HCT116 (cell line): ENCODE measurements around the gene LIN9. TPM values are rescaled to one million over a fixed set of nuclear protein-coding genes. Genes with fewer than 3 reads are reported as not detected.

Experiments used
- ATAC-seq: fragments of 200-7000 bp; cut with Tn5 transposase; 2 replicates; pipeline ENCODE4 v1.9.1; 2020; ENCODE audit warnings: mild to moderate bottlenecking, moderate library complexity
- BruUV-seq: library from RNA; stranded (reverse); fragments of 400-500 nt; replicated peaks from 2 replicates; lab custom pipeline; 2021; lab: Mats Ljungman, UMichigan
- CTCF ChIA-PET: fragments of 300-600 bp; sonication (Branson Sonifier 250); formaldehyde crosslinking; loops from one replicate; lab custom pipeline; 2021; ENCODE audit warnings: antibody characterized with exemption; lab: Charles Lee
- POLR2A ChIA-PET: fragments of 300-600, 350-600 bp; sonication (Branson Sonifier 250); formaldehyde crosslinking; loops from one replicate; lab custom pipeline; 2021; ENCODE audit warnings: antibody characterized with exemption; lab: Charles Lee
- RAD21 ChIA-PET, 2 experiments: fragments of 300-600 bp; sonication (Branson Sonifier 250); formaldehyde crosslinking; loops; one replicate each; lab custom pipeline; 2023; ENCODE audit warnings: low total read pairs in 2 of 2; ENCODE audit not compliant: uncharacterized antibody in 2 of 2, unreplicated experiment in 2 of 2, low non-redundant PET in 1 of 2; lab: Charles Lee
- DNase-seq: peaks from one replicate; pipeline ENCODE4 v3.0.0-alpha.2; 2010; ENCODE audit warnings: low read depth, low spot score
- H2AFZ ChIP-seq: fragments of 200-600 bp; shearing (Covaris generic), sonication (generic); 2 replicates; pipeline ENCODE4 v1.6.1; 2017; ENCODE audit warnings: low read depth, mixed run types, mixed read lengths, antibody characterized with exemption, low read length; ENCODE audit not compliant: poor library complexity, severe bottlenecking
- H3K27ac ChIP-seq: 2 replicates; pipeline ENCODE4 v1.5.1; 2012; ENCODE audit warnings: low read depth, low read length
- H3K27me3 ChIP-seq: fragments of 200-600 bp; sonication (generic); 2 replicates; pipeline ENCODE4 v1.6.1; 2016; ENCODE audit warnings: mixed run types, low read length, mixed read lengths; ENCODE audit not compliant: insufficient read depth
- H3K36me3 ChIP-seq, 2 experiments: fragments of 200-500 bp in 1 of 2; fragments of 200-600 bp in 1 of 2; sonication (Bioruptor generic) in 1 of 2; sonication (generic) in 1 of 2; 2 replicates each; pipeline versions ENCODE4 v1.5.1 to v1.6.1; 2014 to 2016; ENCODE audit warnings: low read length in 2 of 2, inconsistent platforms in 1 of 2, mixed read lengths in 1 of 2, mixed run types in 1 of 2; ENCODE audit not compliant: insufficient read depth in 2 of 2, control insufficient read depth in 1 of 2
- H3K4me1 ChIP-seq, 2 experiments: fragments of 200-600 bp in 1 of 2; sonication (generic) in 1 of 2; 2 replicates each; pipeline versions ENCODE4 v1.5.1 to v1.6.1; 2012 to 2017; ENCODE audit warnings: low read length in 2 of 2, inconsistent platforms in 1 of 2, mild to moderate bottlenecking in 1 of 2, mixed read lengths in 1 of 2, mixed run types in 1 of 2, moderate library complexity in 1 of 2; ENCODE audit not compliant: insufficient read depth in 2 of 2, control insufficient read depth in 1 of 2
- H3K4me2 ChIP-seq: fragments of 200-600 bp; sonication (generic); 2 replicates; pipeline ENCODE4 v1.6.1; 2017; ENCODE audit warnings: mixed run types, low read length, mixed read lengths
- H3K4me3 ChIP-seq, 2 experiments: fragments of 200-600 bp in 1 of 2; sonication (generic) in 1 of 2; replicated peaks in 1 of 2; 2 replicates each; pipeline ENCODE4 v1.5.1; 2011 to 2016; ENCODE audit warnings: low read length in 2 of 2, control low read depth in 1 of 2, low read depth in 1 of 2, mild to moderate bottlenecking in 1 of 2, mixed read lengths in 1 of 2, mixed run types in 1 of 2
- H3K79me2 ChIP-seq: fragments of 200-600 bp; sonication (generic); 2 replicates; pipeline ENCODE4 v1.6.1; 2017; ENCODE audit warnings: mild to moderate bottlenecking, mixed run types, low read length, moderate library complexity, mixed read lengths; ENCODE audit not compliant: insufficient read depth
- H3K9ac ChIP-seq: fragments of 200-600 bp; sonication (generic); 2 replicates; pipeline ENCODE4 v1.6.1; 2016; ENCODE audit warnings: low read length, mixed read lengths
- H3K9me2 ChIP-seq: fragments of 200-600 bp; sonication (generic), shearing (Covaris generic); 2 replicates; pipeline ENCODE4 v1.6.1; 2017; ENCODE audit warnings: mixed run types, mild to moderate bottlenecking, moderate library complexity; ENCODE audit not compliant: insufficient read depth
- H3K9me3 ChIP-seq, 2 experiments: fragments of 200-500 bp in 1 of 2; fragments of 200-600 bp in 1 of 2; sonication (Bioruptor generic) in 1 of 2; sonication (generic) in 1 of 2; 2 replicates each; pipeline ENCODE4 v1.6.1; 2014 to 2017; ENCODE audit warnings: low read length in 2 of 2, mixed read lengths in 2 of 2, inconsistent platforms in 1 of 2, low read depth in 1 of 2, mild to moderate bottlenecking in 1 of 2, mixed run types in 1 of 2, moderate library complexity in 1 of 2; ENCODE audit not compliant: control insufficient read depth in 1 of 2, insufficient read depth in 1 of 2
- H4K20me1 ChIP-seq: fragments of 200-600 bp; sonication (generic), shearing (Covaris generic); 2 replicates; pipeline ENCODE4 v1.6.1; 2017; ENCODE audit warnings: mixed run types, mild to moderate bottlenecking, moderate library complexity; ENCODE audit not compliant: insufficient read depth
- CEBPB ChIP-seq: IDR thresholded peaks from 2 replicates; pipeline ENCODE4 v1.6.1; 2012; ENCODE audit warnings: low read depth
- EGR1 ChIP-seq: IDR thresholded peaks from 2 replicates; pipeline ENCODE4 v1.6.1; 2012; ENCODE audit warnings: low read depth
- ELF1 ChIP-seq: IDR thresholded peaks from 2 replicates; pipeline ENCODE4 v1.6.1; 2012; ENCODE audit warnings: low read depth, borderline replicate concordance
- EZH2phosphoT487 ChIP-seq: fragments of 200-600 bp; IDR thresholded peaks from 2 replicates; pipeline ENCODE4 v1.6.1; 2018; ENCODE audit warnings: antibody characterized with exemption, borderline replicate concordance
- JUND ChIP-seq: IDR thresholded peaks from 2 replicates; pipeline ENCODE4 v1.6.1; 2012
- POLR2A ChIP-seq: IDR thresholded peaks from 2 replicates; pipeline ENCODE4 v1.7.0; 2011; ENCODE audit warnings: borderline replicate concordance; ENCODE audit not compliant: insufficient read depth, insufficient read length; ENCODE audit errors: extremely low read depth
- POLR2AphosphoS5 ChIP-seq: IDR thresholded peaks from 2 replicates; pipeline ENCODE4 v1.6.1; 2011; ENCODE audit warnings: mild to moderate bottlenecking, low read depth, low read length, moderate library complexity
- RAD21 ChIP-seq: IDR thresholded peaks from 2 replicates; pipeline ENCODE4 v1.6.1; 2012; ENCODE audit warnings: low read depth, mild to moderate bottlenecking
- SP1 ChIP-seq: IDR thresholded peaks from 2 replicates; pipeline ENCODE4 v1.6.1; 2012; ENCODE audit warnings: low read depth
- SRF ChIP-seq: IDR thresholded peaks from 2 replicates; pipeline ENCODE4 v1.6.1; 2012; ENCODE audit warnings: low read depth
- ZFX ChIP-seq: fragments of 450-650 bp; IDR thresholded peaks from 2 replicates; pipeline ENCODE4 v1.6.1; 2017
- intact Hi-C: fragments of 100-400 bp; cut with micrococcal nuclease; formaldehyde crosslinking; loops from 2 replicates; pipeline ENCODE4 v1.10.0; 2022
- total RNA-seq: library from RNA; stranded (reverse); gene quantifications from one replicate; pipeline ENCODE4 v1.2.1, GENCODE V29; 2021; ENCODE audit not compliant: unreplicated experiment
- TF ChIP-seq, protein P1 (sequence below), 3 experiments: fragments of 200-600 bp in 1 of 3; sonication (generic) in 1 of 3; IDR thresholded peaks in 2 of 3; conservative IDR thresholded peaks in 1 of 3; 2 replicates each; pipeline ENCODE4 v1.5.1; 2012 to 2017; ENCODE audit warnings: low read depth in 2 of 3, low read length in 2 of 3, antibody characterized with exemption in 1 of 3, borderline replicate concordance in 1 of 3, control low read depth in 1 of 3, mild to moderate bottlenecking in 1 of 3, mixed read lengths in 1 of 3, mixed run types in 1 of 3, moderate library complexity in 1 of 3; ENCODE audit not compliant: insufficient read depth in 1 of 3
- TF ChIP-seq, protein P2 (sequence below): IDR thresholded peaks from 2 replicates; pipeline ENCODE4 v1.6.1; 2012; ENCODE audit warnings: low read depth
- TF ChIP-seq, protein P3 (sequence below): IDR thresholded peaks from 2 replicates; pipeline ENCODE4 v1.6.1; 2012
- TF ChIP-seq, protein P4 (sequence below): IDR thresholded peaks from 2 replicates; pipeline ENCODE4 v1.6.1; 2011; ENCODE audit warnings: mild to moderate bottlenecking, low read length, moderate library complexity; ENCODE audit not compliant: insufficient replicate concordance; ENCODE audit errors: extremely low read depth
- TF ChIP-seq, protein P5 (sequence below): IDR thresholded peaks from 2 replicates; pipeline ENCODE4 v1.6.1; 2012

The LIN9 gene
- total RNA-seq, 1 experiment from 2014 or later: 9.3 TPM

DNA sequence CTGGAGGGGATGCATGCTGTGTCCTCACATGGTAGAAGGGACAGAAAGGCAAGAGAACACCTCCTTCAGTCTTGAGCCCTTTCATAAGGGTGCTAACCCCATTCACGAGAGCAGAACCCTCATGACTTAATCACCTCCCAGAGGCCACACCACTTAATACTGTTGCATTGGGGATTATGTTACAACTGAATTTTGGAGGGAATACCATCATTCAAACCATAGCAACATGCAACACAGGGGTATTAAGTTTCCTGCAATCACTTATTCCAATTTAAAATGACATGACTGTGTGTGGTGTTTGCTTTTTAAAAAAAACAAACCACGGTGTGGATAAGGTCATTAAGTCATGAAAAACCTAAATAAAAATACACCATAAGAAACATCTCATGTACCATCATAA, 3.1 kb upstream of the LIN9 start (continued):
- TF ChIP-seq, protein P1, sequence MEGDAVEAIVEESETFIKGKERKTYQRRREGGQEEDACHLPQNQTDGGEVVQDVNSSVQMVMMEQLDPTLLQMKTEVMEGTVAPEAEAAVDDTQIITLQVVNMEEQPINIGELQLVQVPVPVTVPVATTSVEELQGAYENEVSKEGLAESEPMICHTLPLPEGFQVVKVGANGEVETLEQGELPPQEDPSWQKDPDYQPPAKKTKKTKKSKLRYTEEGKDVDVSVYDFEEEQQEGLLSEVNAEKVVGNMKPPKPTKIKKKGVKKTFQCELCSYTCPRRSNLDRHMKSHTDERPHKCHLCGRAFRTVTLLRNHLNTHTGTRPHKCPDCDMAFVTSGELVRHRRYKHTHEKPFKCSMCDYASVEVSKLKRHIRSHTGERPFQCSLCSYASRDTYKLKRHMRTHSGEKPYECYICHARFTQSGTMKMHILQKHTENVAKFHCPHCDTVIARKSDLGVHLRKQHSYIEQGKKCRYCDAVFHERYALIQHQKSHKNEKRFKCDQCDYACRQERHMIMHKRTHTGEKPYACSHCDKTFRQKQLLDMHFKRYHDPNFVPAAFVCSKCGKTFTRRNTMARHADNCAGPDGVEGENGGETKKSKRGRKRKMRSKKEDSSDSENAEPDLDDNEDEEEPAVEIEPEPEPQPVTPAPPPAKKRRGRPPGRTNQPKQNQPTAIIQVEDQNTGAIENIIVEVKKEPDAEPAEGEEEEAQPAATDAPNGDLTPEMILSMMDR (IDR thresholded peaks at IDR 0.05 in 2 of 3, conservative IDR thresholded peaks at IDR 0.05 in 1 of 3; ENCODE audit: borderline replicate concordance in 1 of 3, insufficient read depth in 1 of 3, low read depth in 2 of 3, low read length in 2 of 3): no peak

DNA sequence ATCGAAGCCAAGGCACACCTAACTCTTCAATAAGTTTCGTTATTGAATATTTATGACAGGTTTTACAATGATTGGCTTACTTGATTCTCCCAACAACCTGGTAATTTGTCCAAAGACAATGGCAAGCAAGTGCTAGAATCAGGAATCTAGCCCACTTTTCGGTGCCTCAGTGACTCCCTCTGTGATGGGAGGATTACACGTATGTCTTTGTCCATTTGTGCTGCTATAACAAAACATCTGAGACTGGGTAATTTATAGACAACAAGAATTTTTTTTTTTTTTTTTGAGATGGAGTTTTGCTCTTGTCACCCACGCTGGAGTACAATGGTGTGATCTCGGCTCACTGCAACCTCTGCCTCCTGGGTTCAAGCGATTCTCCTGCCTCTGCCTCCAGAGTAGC, 2.4 kb upstream of the LIN9 start:
- CTCF ChIA-PET: no interaction called here
- TF ChIP-seq ZFX (no peak), EGR1 (no peak), JUND (no peak), SRF (no peak), SP1 (no peak), POLR2A (no peak), RAD21 (no peak), EZH2phosphoT487 (no peak), POLR2AphosphoS5 (no peak), CEBPB (no peak), ELF1 (no peak)
- TF ChIP-seq, protein P1 (IDR thresholded peaks at IDR 0.05 in 2 of 3, conservative IDR thresholded peaks at IDR 0.05 in 1 of 3; ENCODE audit: borderline replicate concordance in 1 of 3, insufficient read depth in 1 of 3, low read depth in 2 of 3, low read length in 2 of 3): no peak
- TF ChIP-seq, protein P2, sequence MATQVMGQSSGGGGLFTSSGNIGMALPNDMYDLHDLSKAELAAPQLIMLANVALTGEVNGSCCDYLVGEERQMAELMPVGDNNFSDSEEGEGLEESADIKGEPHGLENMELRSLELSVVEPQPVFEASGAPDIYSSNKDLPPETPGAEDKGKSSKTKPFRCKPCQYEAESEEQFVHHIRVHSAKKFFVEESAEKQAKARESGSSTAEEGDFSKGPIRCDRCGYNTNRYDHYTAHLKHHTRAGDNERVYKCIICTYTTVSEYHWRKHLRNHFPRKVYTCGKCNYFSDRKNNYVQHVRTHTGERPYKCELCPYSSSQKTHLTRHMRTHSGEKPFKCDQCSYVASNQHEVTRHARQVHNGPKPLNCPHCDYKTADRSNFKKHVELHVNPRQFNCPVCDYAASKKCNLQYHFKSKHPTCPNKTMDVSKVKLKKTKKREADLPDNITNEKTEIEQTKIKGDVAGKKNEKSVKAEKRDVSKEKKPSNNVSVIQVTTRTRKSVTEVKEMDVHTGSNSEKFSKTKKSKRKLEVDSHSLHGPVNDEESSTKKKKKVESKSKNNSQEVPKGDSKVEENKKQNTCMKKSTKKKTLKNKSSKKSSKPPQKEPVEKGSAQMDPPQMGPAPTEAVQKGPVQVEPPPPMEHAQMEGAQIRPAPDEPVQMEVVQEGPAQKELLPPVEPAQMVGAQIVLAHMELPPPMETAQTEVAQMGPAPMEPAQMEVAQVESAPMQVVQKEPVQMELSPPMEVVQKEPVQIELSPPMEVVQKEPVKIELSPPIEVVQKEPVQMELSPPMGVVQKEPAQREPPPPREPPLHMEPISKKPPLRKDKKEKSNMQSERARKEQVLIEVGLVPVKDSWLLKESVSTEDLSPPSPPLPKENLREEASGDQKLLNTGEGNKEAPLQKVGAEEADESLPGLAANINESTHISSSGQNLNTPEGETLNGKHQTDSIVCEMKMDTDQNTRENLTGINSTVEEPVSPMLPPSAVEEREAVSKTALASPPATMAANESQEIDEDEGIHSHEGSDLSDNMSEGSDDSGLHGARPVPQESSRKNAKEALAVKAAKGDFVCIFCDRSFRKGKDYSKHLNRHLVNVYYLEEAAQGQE: no peak
- TF ChIP-seq, protein P3, sequence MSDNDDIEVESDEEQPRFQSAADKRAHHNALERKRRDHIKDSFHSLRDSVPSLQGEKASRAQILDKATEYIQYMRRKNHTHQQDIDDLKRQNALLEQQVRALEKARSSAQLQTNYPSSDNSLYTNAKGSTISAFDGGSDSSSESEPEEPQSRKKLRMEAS: no peak
- TF ChIP-seq, protein P4, sequence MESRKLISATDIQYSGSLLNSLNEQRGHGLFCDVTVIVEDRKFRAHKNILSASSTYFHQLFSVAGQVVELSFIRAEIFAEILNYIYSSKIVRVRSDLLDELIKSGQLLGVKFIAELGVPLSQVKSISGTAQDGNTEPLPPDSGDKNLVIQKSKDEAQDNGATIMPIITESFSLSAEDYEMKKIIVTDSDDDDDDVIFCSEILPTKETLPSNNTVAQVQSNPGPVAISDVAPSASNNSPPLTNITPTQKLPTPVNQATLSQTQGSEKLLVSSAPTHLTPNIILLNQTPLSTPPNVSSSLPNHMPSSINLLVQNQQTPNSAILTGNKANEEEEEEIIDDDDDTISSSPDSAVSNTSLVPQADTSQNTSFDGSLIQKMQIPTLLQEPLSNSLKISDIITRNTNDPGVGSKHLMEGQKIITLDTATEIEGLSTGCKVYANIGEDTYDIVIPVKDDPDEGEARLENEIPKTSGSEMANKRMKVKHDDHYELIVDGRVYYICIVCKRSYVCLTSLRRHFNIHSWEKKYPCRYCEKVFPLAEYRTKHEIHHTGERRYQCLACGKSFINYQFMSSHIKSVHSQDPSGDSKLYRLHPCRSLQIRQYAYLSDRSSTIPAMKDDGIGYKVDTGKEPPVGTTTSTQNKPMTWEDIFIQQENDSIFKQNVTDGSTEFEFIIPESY: no peak
- TF ChIP-seq, protein P5, sequence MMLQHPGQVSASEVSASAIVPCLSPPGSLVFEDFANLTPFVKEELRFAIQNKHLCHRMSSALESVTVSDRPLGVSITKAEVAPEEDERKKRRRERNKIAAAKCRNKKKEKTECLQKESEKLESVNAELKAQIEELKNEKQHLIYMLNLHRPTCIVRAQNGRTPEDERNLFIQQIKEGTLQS: no peak

More for the DNA sequence above, 2.4 kb upstream of the LIN9 start:
- no peaks in the 10 kb centered on the region for H3K36me3 ChIP-seq
- no peaks in the 10 kb centered on the region for H3K9me2 ChIP-seq
- H3K9me3 ChIP-seq: no peaks in the 10 kb centered on the region
- intact Hi-C loops: no loop called here
- ATAC-seq (no peak), DNase-seq (no peak)
- POLR2A ChIA-PET: no interaction called here
- H3K9ac ChIP-seq: no peak overlapping the region
- H2AFZ ChIP-seq: no peak overlapping the region
- H3K27ac ChIP-seq: no peak overlapping the region
- BruUV-seq: no TSS peak
- RAD21 ChIA-PET: no interaction called here
- H4K20me1 ChIP-seq: no peaks in the 10 kb centered on the region
- peaks cover 14 to 26% of the 10 kb centered on the region in 2 experiments for H3K4me1 ChIP-seq
- H3K4me2 ChIP-seq: no peak overlapping the region
- no peaks in the 10 kb centered on the region for H3K27me3 ChIP-seq
- H3K79me2 ChIP-seq: peaks cover 26% of the 10 kb centered on the region
- no peak overlapping the region for H3K4me3 ChIP-seq
